T47D (cell line): ENCODE measurements around the gene DOCK7.

Experiments used
- DNase-seq, 2 experiments: peaks; one replicate each; pipeline versions ENCODE4 v3.0.0 to v3.0.0-alpha.2; 2011 to 2012; ENCODE audit warnings: low read depth in 1 of 2, low spot score in 1 of 2
- JUND ChIP-seq: IDR thresholded peaks from 2 replicates; pipeline ENCODE4 v1.6.1; 2012; ENCODE audit warnings: low read depth
- in situ Hi-C: cut with HindIII; loops from 2 replicates; pipeline ENCODE4 v1.10.0; 2016; ENCODE audit warnings: low sequenced_read_pairs, low pct_unique_long_range_greater_than_20kb

DOCK7 gene

DNA sequence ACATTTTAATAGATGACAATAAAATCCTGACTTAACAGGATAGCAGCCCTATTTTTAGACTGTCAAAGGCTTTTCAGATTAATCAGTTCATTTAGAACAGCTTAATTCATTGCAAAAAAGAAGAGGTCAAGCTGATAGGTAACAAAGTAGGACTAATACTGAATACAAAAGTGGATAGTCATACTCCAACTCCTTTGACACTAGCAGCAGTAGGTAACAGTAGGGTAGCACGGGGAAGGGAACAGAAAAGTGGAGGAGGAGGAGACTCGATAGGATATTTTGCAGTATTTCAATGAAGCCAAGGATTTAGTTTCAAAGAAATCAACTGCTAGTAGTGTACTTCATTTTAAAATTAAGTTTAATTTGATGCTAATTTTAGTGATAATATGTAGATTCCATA is 200.2 kb downstream of the DOCK7 start:
- TF ChIP-seq JUND = no peak
- in situ Hi-C loops = no loop called here
- no peak for DNase-seq

DNA sequence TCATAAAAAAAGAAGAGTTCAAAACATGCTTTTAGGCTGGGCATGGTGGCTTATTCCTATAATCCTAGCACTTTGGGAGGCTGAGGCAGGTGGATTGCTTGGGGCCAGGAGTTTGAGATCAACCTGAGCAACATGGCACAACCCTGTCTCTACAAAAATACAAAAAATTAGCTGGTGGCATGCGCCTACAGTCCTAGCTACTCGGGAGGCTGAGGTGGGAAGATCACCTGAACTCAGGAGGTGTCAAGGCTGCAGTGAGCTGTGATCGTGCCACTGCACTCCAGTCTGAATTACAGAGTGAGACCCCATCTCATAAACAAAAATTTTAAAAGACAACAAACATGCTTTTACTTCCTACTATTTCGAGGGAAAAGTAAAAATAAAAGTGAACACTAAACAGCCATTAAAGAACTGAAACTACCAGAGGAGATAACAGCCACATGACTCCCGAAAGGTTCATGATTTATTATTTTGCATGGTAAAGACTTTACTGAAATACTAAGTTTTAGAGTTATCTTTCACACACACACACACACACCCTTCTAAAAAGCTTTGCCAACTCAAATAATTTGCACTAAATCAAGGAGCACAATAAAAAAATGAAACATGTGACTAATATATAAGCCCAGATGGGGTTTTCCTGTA is 203.2 kb downstream of the DOCK7 start:
- TF ChIP-seq JUND = no peak
- no peak for DNase-seq
- in situ Hi-C loops = no loop called here

DNA sequence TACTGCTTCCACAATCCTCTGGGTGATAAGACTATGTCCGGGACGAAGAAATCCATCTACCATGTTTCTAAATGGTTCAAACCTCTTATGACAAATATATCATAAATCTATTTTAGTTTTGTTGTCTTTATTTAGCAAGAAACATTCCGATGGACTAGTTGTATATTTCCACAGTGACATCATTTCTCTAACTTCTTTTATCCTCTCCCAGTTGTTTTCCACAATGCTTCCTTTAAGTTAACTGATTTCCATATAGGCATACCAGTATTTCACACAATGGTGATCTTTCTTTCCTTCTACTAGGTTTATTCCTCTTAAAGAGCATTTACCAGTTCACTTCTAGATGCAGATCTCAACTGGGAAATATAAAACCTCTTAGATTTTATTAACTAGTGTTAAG is 206.5 kb downstream of the DOCK7 start:
- in situ Hi-C loops = no loop called here
- DNase-seq = no peak
- no peak for TF ChIP-seq JUND

DNA sequence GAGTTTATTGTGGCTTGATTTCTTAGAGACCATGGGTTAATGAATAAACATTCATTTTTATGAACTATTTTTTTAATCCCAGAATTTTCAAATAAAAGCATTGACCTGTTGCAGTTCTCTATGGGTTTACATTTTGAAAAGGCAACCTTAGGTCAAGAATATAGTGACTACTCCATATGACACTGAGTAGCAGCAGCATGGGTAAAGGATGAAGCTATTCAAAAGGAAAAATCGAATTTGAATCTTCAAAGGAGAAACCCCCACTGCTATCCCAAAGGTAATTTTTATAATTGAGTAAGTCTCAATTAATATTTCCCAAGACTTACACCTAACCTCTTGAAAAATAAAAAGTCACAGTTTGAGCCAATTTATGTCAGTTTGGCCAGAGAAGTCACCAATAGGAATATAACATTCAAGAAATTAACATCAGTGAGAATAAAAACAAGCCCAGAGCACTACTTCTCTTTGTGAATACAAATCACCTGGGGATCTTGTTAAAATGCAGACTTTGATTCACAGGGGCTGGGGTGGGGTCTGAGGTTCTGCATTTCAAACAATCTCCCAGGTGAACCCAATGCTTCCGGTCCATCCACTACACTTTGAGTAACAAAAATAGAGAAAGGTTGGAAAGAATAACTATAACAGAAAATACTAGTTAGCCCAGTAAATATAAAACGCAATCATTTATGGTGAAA is 211.5 kb downstream of the DOCK7 start:
- in situ Hi-C loops = no loop called here
- no peak for TF ChIP-seq JUND
- no peak for DNase-seq

DNA sequence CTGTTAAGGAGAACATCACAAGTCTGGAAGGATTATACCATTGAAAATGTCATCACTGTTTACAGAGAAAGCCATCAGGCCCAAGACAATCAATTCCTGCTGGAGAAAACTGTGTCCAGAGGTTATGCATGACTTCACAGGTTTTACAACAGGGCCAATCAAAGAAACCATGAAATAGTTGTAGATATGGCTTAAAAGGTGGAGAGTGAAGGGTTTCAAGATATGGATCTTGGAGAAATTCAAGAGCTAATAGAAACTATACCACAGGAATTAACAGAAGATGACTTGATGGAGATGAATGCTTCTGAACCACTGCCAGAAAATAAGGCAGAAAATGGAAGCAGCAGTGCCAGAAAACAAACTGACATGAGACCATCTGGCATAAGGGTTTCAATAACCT is 221.1 kb downstream of the DOCK7 start:
- in situ Hi-C loops = no loop called here
- TF ChIP-seq JUND = no peak
- DNase-seq = no peak

DNA sequence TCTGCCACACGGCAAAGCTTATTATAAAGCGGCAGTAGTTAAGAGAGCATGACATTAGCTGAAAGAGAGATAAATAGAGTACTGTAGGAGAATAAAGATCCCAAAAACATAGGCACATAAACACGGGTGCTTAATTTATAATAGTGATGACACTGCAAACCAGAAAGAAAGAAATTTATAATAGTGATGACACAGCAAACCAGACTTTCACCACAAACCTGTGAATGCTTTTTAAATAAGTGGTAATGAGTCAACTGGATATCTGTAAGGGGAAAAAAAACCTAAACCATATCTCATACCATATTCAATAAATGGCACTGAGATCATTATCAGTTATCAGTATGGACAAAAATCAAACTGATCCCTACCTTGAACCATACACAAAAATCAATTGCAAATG is 225.8 kb downstream of the DOCK7 start:
- in situ Hi-C loops = no loop called here
- TF ChIP-seq JUND = no peak
- no peak for DNase-seq

DNA sequence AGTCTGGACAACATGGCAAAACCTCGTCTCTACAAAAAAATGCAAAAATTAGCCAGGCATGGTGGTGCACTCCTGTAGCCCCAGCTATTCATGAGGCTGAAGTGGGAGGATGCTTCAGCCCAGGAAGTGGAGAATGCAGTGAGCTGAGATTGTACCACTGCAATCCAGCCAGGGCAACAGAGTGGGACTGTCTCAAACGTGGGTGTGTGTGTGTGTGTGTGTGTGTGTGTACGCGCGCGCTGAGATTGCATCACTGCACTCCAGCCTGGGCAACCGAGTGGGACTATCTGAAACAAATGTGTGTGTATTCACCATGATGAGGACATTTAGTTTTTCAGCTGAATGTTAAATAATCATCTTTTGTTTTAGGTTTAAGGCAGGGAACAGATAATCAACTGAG is 230.2 kb downstream of the DOCK7 start:
- in situ Hi-C loops = no loop called here
- no peak for TF ChIP-seq JUND
- DNase-seq = no peak

DNA sequence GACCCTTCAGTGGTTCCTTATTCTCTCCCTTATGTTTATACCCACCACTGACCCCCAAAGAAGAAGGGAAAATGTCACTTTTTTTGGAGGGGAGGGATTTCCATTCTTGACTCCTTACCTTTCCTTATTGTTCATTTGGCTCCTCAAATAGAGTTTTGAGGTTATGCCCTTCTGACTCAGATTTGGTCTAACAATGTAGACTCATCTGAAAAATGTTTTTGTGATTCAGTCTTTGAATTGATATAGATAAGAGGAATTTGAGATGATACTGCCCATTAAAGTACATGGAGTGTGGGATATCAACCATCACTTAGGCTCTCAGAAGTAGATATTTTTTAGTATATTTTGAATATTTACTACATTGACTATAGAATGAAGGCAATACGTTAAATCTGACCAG is 235.2 kb downstream of the DOCK7 start:
- TF ChIP-seq JUND = no peak
- DNase-seq = no peak
- in situ Hi-C loops = no loop called here

DNA sequence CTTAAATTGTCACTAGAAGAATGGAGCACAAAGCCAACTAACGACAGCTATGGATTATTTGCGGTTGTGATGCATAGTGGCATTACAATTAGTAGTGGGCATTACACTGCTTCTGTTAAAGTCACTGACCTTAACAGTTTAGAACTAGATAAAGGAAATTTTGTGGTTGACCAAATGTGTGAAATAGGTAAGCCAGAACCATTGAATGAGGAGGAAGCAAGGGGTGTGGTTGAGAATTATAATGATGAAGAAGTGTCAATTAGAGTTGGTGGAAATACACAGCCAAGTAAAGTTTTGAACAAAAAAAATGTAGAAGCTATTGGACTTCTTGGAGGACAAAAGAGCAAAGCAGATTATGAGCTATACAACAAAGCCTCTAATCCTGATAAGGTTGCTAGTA is 237.9 kb downstream of the DOCK7 start:
- no peak for TF ChIP-seq JUND
- DNase-seq = no peak
- in situ Hi-C loops = no loop called here

DNA sequence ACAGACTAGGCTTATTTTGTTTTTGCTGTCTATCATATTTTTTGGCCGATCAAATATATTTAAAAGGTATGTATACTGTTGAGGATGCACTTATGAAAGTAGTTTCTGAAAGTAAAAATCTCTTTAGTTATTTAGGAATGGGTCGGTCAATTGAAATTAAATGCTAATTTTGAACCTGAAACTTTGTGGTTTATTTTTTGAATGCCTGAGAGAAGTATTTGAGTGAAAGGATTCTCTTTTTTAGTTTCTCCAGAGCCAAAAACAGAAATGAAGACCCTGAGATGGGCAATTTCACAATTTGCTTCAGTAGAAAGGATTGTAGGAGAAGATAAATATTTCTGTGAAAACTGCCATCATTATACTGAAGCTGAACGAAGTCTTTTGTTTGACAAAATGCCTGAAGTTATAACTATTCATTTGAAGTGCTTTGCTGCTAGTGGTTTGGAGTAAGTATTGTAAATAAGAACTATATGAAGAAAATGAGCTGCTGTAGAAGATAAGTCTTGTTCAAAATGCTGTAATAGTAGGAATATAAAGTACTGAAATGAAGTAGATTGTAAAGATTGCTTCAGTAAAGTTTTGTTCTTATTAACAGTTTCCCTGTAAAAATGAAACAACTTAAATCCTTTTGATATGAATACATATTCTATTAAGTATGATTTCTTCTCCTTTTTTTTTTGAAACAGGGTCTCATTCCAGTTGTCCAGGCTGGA is 239.8 kb downstream of the DOCK7 start:
- DNase-seq = no peak
- in situ Hi-C loops = no loop called here
- no peak for TF ChIP-seq JUND

DNA sequence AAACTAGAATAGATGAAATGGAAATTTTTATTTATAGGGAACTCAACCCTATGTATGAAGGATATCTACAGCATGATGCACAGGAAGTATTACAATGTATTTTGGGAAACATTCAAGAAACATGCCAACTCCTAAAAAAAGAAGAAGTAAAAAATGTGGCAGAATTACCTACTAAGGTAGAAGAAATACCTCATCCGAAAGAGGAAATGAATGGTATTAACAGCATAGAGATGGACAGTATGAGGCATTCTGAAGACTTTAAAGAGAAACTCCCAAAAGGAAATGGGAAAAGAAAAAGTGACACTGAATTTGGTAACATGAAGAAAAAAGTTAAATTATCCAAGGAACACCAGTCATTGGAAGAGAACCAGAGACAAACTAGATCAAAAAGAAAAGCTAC is 243.5 kb downstream of the DOCK7 start:
- in situ Hi-C loops = no loop called here
- no peak for DNase-seq
- TF ChIP-seq JUND = no peak

DNA sequence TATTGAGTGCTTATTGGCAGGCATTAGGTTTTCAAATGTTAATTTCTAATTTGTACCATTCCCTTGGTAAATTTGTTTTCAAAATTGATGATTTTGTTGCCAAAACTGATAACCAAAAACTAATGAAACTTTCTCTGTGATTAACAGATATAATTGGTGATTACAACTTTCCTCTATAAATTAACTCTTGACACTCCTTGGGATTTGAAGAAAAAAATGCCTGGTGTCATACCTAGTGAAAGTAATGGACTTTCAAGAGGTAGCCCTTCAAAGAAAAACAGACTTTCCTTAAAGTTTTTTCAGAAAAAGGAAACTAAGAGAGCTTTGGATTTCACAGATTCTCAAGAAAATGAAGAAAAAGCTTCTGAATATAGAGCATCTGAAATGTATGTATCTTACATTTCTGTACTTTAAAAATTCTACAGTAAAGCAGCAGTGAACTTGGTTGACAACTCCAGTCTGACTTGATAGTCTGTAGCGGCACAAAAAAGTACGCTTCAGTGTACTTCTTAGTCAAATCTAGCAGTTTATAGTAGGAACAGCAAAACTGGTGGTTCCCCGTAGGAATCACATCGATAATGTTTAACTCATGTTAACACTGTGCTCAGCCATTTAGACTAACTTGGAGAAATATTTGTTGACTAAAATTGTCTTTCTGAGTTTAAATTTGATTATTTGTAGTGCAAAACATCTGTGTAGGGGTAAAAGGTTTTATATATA is 248.4 kb downstream of the DOCK7 start:
- no peak for TF ChIP-seq JUND
- DNase-seq = no peak
- in situ Hi-C loops = no loop called here

DNA sequence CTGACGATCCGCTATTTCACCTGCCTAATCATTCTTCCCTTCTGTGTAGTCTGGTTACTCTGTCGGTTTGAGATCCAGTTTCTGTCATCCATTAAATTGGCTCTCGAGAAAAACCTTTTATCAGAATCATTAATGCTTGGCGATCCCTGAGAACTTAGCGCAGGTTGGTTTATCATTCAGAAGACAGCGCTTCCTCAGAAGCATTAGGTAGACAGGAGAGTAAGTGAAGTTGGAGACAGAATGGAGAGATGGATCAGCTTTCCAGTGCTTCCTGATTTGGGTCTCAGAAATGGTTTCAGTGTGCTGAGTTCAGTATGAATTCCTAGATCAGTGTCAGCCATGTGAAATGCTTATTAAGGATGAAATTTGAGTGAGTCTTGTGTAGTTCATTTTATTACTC is 250.0 kb downstream of the DOCK7 start:
- DNase-seq = no peak

More for the DNA sequence above, 250.0 kb downstream of the DOCK7 start:
- in situ Hi-C loops = no loop called here
- no peak for TF ChIP-seq JUND
